Islet precursor cell (in vitro differentiated cells): ENCODE data around the gene ZNF888.
A peak's percentile ranks its signal among the peaks of the same experiment; 100 is the strongest.
"Not testable (repeated sequence)": the region's sequence is repeated elsewhere in the genome, so short reads cannot be mapped to it uniquely, and the experiment has no call there.

Experiments used
- DNase-seq: peaks from one replicate; pipeline ENCODE4 v3.0.0-alpha.2; 2018

ZNF888 gene

GRCh38 chr19:52941523-52941922 lies 18.3 kb upstream of the ZNF888 start:
- not testable (repeated sequence) for DNase-seq

GRCh38 chr19:52940905-52941304 lies 17.7 kb upstream of the ZNF888 start:
- DNase-seq = not testable (repeated sequence)

GRCh38 chr19:52938761-52939160 lies 15.5 kb upstream of the ZNF888 start:
- DNase-seq = no peak

- DNase-seq = no peak
These were observed 13.7 kb upstream of the ZNF888 start for GRCh38 chr19:52936954-52937325.

GRCh38 chr19:52936151-52936953 lies 13.1 kb upstream of the ZNF888 start:
- DNase-seq = peak; percentile 65

- peak; percentile 60 for DNase-seq
These were observed 12.2 kb upstream of the ZNF888 start for GRCh38 chr19:52935434-52935833.

- DNase-seq = not testable (repeated sequence)
These were observed 1.4 kb upstream of the ZNF888 start for GRCh38 chr19:52924641-52925040.

GRCh38 chr19:52923778-52924593 lies 758 bp upstream of the ZNF888 start:
- peak; percentile 85 for DNase-seq

GRCh38 chr19:52917531-52917930 lies 5.7 kb downstream of the ZNF888 start:
- DNase-seq = no peak

GRCh38 chr19:52910648-52911047 lies 12.6 kb downstream of the ZNF888 start:
- DNase-seq = no peak

- not testable (repeated sequence) for DNase-seq
These were observed 19.0 kb downstream of the ZNF888 start for GRCh38 chr19:52904052-52904780.

- no peak for DNase-seq
These were observed 21.4 kb downstream of the ZNF888 start for GRCh38 chr19:52901842-52902241.

- not testable (repeated sequence) for DNase-seq
These were observed 24.6 kb downstream of the ZNF888 start for GRCh38 chr19:52898596-52898995.

- peak; percentile 74 for DNase-seq
These were observed 25.1 kb downstream of the ZNF888 start for GRCh38 chr19:52898101-52898500.

GRCh38 chr19:52897138-52897935 lies 25.9 kb downstream of the ZNF888 start, which contains the start of gene ZNF320:
ZNF320 (minus strand) TSS chr19:52897635; CDS start chr19:52890255, 7,380 bp downstream.
- DNase-seq = peak; percentile 98

GRCh38 chr19:52896431-52897137 lies 26.6 kb downstream of the ZNF888 start:
- peak; percentile 63 for DNase-seq

GRCh38 chr19:52891336-52891735 lies 31.9 kb downstream of the ZNF888 start:
- no peak for DNase-seq

- DNase-seq = peak; percentile 64
These were observed 33.3 kb downstream of the ZNF888 start for GRCh38 chr19:52889931-52890330.

- DNase-seq = no peak
These were observed 34.2 kb downstream of the ZNF888 start for GRCh38 chr19:52889076-52889475.

GRCh38 chr19:52880895-52881389 lies 42.3 kb downstream of the ZNF888 start:
- no peak for DNase-seq

- not testable (repeated sequence) for DNase-seq
These were observed 50.2 kb downstream of the ZNF888 start for GRCh38 chr19:52872996-52873395.
